Nucleus accumbens (tissue), 56 donors: Measurements from ENCODE around the gene SRD5A1.

ENCODE experiments used
- DNase-seq, 56 donors: peaks; one replicate each; lab custom pipeline; 2025; lab: John Stamatoyannopoulos, UW

Gene SRD5A1

DNA sequence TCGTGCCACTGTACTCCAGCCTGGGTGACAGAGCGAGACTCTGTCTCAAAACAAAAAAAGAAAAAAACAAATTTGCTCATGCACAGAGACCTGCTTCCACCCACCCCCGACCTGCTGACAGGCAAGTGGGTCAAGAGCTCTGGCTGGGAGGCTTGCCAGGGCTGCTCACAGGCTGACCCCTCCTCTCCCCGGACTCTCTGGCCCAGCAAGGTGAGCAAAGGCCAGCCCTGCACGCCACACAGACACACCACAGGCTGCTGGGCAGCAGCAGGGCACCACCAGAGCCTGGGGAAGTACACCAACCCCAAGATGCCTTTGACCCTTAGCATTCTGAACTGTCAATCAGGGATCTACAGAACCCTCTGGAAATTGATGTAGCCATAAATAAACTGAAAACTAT lies 29.6 kb upstream of the SRD5A1 start:
- peak in 1 of 56 donors; percentile 8 for DNase-seq

DNA sequence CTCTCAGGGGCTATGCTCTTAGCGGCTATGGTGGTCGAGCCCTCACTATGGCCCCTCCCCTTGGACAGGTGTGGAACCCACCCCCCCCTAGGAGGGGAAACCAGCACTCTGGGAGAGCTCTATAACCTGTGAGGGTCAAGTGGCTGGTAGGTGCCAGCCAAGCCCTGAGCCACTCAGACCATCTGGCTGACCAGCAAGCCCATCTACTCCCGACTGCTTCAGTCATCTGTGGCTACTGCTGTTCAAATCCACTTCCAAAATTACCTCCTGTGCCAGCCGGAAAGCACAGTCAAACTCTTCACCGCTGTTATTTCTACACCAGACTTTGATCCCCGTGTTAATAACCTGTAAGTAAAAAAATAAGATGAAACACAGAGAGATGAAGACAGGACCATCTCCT lies 28.9 kb upstream of the SRD5A1 start:
- no peak for DNase-seq

DNA sequence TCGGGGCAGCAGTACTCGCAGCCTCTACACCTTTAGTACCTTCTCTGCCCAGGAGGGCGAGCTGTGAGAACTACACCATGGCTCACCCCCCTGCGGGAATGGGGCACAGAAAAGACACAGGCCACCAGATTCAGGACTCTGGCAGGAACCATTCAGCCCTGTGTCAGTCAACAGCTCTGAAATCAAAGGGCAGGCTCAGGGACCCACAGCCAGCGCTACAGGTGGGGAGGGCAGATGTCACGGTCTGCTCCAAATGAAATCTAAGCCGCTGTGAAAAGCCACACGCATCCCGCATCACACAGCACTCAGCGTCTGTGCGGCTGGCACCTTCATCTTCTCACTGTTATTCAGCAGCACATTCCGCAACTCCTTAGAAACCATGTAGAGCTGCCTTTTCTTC lies 28.3 kb upstream of the SRD5A1 start:
- DNase-seq: no peak

DNA sequence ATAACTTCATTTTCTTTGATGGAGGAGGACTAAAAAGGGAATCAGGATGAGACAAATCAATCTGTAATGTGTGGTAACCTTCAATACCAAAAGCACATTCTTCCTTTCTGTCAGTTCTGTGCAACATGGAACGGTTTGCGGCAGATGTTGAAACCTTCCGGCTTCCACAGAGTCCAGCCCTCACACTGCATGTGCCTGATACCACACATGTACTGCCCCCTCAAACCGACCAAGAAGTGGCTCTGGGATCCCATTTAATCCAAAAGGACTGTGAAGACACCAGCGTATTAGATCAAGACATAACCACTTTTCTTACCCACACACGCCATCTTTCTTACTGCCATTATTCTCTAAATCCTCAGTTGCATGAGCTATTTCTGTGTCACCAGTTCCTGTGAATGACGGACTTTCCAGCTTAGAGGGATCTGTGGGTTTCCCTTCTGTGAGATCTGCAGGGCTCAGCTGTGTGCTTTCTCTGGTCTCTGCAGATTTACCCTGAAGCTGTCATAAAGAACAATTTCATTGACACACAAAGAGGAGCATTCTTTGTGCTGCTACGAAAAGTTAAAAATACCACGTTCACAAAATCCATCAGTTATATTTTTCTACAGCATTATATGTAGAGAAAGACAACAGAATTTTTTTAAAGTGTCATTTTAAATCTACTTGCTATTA lies 26.2 kb upstream of the SRD5A1 start:
- DNase-seq: no peak

DNA sequence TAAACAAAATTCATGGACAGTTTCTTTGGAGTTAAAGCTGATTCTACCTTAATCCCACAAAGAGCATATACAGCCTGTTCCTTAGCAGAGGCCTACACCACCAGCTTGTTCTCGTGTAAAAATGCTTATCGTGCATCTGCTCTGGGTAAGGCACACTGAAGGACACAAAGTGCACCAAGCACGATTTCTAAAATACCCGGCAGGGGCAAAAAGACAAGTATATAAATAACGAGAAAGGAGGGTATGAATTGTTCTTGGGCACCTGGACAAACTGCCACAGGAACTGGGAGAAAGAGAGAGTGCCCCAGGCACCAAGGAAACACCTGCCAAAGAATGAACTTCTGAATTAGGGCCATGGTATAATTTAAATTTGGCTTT lies 25.7 kb upstream of the SRD5A1 start:
- no peak for DNase-seq

DNA sequence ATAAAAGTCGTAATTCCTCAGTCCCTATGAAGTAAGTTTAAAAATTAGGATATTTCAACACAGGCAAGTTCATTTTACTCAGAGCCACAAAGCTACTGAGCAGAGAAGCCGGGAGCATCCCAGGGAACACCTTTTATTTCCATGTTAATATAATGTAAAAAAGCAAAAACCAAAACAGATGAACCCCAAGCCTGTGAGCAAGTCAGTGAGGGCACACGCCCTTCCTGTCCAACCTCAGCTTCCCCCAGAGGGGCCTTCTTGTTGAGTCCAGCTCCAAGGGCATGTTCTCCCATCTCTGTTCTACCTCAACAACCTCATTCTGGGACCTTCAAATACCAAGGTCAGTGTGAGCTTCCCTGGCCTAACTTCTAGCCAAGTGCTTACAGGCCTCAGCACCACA lies 25.2 kb upstream of the SRD5A1 start:
- no peak for DNase-seq

DNA sequence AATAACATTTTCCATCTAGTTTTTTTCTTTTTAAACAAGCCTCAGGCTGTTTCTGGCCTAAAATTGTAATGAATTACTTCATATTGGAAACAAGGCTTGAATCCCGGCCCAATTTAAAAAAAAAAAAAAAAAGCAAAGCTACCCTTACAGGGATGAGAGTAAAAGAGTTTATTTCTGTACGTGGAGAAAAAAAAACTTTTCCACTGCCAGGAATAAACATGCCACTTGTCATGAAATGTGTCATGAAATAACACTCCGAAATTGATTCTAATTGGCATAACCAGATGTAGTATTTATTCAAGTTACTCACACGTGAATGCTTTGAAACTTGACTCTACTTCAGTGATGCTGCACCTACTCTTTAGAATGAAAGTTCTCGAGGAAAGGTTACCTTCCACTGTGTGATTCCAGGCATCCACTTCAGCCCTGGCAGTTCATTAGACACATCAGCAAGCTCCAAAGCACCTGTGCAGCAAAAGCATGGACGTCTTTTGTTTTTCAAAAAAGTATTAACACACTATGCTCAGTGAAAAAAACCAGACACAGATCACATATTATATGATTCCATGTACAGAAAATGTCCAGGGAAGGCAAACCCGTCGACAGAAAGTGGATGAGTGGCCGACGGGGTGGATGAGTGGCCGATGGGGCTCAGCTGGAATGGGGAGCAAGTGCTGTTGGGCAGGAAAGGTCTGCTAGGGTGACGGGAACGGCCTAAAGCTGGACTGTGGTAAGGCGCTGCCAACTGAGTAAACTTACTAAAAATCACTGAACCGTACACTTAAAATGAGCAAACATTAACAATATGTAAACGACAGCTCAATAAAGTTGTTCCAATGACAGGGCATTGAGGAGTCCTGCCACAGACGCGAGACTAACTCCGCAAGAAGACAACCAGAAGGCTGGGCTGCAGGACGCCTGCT lies 21.6 kb upstream of the SRD5A1 start:
- DNase-seq: no peak

DNA sequence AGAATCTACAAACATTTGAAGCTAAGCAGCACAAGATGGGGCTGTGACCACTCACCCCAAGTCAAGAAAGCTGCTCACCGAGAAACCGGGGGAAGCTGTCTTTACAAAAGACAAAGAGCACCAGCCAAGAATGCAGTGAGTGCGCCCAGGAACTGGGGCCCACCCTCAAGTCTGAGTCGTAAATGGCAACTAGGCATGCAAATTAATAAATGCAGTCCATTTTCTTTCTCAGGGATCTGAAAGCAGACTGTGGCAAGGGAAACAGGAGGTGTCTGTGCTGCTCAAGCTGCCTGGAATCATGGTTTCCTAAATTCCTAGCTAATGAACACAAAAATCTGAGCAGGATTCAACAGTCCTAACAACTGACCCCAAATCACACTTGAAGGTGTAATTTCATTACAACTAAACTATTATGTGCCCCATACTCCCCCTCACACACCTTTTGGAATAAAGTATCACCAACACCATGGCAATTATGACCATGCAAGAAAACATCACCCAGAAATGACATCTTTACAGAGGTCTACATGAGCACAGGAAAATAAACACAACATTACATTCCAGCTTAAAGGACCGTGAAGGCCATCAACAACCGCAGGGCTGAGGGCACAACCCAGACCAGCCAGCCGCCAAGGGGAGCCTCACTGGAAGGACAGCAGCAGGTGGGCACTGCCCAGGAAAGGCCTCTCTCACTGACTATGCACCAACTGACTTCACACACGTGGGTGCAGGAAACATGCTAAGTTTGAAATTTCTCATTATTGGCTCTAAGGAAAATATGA lies 18.0 kb upstream of the SRD5A1 start:
- DNase-seq: no peak

DNA sequence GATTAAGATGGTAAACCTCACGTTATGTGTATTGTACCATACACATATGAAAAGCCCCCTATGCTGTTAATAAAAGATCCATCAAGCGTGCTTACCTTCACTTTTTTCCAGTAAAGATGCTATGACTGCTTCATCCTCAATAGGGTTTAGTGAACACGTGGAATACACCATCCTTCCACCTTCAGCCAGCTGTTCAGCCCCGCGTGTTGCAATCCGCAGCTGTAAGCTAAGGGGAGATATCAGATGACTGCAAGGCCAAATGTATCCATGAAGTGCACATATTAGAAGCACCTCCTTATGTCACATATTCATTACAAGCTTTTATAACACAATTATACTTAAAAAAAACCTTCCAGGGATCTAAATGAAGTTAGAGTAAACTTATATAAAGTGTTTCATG lies 16.6 kb upstream of the SRD5A1 start:
- DNase-seq: no peak

DNA sequence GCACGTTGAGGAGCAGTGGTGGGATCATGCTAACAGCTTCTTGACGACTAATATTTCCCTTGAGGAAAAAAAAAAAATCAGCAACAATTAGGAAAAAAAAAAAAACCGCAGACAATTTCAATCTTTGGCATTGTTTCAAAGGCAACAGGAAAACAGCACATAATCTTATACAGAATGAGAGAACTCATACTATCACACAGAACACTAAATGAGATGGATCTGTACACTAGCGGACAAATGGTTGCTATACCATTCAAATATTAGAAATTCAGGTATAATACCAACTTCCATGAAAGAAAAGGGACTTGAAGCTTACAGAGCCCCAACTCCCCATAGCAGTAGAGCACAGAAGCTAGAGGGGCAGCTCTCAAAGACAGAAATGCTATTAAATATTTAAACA lies 10.0 kb upstream of the SRD5A1 start:
- DNase-seq: no peak

DNA sequence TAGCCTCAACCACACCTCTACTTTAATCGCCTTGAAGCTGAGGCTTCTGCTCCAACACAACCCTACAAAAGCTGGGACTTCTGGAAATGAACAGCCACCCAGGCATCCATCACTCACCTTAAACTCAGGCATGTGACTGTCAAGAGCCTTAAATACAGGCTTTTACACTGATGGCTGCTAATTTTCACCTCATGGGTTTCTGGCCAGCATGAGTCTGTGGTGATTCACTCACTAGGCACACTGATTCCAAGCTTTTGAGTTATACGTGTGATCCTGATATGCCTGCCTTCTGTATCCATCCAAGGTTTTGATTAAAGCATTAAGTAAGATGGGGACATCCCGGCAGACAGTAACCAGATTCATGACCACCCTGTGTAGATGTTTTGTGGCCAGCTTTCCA lies 9.3 kb upstream of the SRD5A1 start:
- no peak for DNase-seq

DNA sequence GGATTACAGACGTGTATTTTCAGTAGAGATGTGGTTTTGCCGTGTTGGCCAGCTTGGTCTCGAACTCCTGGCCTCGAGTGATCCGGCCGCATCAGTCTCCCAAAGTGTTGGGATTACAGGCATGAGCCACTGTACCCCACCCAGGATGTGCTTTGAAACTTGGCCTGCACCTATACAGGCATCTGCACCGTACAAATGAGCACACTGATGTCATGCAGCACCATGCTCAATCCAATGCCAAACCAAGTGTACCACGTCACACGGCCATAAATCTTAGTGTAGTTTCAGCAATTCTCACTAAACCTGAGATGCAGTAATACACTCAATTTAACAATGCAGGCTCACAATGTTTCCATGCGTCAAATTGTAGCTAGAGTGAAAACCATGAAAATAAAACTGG lies 6.7 kb upstream of the SRD5A1 start:
- no peak for DNase-seq

DNA sequence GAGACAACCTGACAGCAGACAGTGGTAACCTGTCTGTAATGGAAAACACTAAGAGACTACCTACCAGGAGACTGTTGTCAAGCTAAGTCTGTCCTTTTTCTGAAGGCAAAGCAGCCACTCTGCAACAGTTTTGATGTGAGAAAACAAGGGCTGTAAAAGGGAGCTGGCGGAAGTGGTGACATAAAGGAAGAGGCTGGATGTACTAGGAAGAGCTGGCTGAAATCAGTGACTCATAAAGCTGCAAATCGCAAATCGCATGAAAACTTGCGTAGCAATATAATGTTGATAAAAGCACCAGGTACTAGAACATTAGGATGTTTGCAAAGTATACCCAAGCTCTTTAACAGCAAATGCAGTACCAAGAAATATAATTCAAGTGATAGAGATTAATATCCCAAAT lies 1.8 kb upstream of the SRD5A1 start:
- DNase-seq: no peak

DNA sequence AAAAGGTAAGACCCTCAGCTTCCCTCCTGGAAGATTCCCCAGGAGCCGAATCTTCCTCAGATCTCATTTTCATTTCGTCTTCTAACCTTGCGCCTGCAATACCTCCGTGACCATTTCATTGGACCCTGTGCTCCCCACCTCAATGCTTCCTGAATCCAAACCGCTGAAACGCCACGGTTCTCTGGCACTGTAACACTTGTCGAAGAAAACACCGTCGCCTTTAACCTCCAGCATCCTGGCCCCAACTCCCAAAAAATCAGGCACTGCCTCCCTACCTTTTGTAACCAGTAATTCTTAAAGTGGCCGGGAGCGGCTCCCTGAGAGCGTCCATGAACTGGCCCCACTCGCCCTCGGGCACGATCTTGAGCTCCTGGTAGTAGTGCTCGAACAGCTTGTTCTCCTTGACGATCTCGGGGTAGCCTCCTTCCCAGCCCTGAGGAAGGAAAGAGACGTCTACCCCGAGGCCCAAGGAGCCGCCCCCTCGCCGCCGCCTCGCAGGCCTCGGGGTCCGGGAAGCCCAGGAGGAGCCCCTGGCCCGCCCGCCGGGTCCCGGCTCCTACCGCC lies 834 bp upstream of the SRD5A1 start:
- DNase-seq: peak in 4 of 56 donors; percentile 26 to 71 (median 42)

DNA sequence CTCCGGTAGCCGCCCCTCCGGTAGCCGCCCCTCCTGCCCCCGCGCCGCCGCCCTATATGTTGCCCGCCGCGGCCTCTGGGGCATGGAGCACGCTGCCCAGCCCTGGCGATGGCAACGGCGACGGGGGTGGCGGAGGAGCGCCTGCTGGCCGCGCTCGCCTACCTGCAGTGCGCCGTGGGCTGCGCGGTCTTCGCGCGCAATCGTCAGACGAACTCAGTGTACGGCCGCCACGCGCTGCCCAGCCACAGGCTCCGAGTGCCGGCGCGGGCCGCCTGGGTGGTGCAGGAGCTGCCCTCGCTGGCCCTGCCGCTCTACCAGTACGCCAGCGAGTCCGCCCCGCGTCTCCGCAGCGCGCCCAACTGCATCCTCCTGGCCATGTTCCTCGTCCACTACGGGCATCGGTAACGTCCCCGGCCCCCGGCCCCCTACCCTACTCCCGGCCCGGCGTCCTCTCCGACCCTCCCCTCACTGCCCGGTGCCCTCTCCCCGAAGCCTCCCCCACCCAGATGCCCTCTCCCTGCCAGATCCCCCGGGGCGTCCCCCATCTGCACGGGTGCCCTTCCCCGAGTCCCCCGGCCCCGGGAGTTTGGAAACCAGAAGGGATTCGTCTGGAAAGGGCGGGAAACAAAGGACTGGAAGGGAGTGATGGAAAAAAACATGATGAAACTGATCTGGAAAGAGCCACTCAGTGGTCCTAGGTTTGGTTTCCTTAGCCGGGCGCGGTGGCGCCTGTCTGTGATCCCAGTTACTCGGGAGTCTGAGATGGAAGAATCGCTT lies 417 bp downstream of the SRD5A1 start:
- DNase-seq: peak in 13 of 56 donors; percentile 21 to 65 (median 46)

DNA sequence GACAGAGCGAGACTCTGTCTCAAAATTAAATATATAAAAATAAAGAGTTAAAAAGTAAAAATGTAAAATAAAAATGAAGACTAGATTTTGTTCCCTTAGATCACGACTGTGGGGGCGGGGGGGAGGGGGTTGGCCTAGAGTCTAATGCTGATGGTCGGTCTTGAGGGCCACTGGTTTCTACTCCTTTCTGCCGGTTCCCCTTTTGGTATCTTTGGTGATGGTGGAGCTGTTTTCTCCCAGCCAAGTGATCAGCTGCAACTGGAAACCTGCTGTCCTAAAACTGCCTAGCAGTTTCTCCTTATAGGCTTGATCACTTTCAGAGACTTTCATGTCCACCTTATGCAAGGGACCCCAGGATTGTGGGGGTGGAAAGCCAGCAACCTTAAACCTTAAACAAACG lies 1.1 kb downstream of the SRD5A1 start:
- no peak for DNase-seq

DNA sequence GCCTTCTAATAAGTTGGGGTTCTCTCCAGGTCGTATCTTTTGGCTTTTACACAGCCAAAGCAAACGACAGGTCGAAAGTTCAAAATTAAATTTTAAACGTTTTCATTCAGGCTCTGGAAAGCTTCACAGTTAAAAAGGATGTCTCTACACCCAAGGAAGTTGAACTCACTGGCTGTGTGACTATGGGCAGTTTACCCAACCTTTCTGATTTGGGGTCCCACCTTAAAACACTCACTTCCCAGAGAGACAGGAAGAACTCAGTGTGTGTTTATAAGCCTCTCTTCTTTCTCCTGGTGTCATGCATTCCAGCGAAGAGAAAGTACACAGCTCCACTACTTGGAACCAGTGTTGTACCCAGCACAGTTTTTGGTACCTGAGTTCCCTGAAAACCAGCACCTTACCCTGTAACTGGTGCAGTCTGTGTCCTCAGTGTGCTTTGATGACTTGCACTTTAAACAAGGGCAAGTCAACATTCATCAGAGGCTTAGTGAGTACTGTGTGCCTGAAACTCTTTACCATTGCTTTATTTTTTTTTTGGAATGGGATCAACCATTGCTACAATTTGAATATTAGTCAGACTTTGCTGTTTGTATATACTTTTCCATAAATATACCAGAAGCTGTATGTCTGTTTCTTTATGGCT lies 1.7 kb downstream of the SRD5A1 start:
- DNase-seq: no peak

DNA sequence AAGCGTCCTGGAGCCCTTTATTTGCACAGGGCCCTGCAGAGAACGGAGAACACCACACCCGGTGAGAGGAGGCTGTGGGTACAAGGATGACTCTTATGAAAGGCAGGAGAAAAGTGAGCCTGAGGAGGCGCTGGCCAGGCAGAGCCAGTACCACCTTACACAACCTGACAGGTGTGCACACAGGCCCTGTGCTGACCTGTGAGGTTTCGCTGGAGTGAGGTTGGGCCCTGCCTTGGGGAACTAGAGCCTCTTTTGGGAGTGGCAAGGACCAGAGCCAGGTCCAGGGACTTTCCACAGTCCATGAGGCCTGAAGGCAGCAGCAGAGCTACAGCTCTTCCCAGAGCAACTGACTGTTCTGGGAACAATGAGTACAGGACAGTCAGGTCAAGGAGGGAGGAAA lies 3.1 kb downstream of the SRD5A1 start:
- DNase-seq: no peak

DNA sequence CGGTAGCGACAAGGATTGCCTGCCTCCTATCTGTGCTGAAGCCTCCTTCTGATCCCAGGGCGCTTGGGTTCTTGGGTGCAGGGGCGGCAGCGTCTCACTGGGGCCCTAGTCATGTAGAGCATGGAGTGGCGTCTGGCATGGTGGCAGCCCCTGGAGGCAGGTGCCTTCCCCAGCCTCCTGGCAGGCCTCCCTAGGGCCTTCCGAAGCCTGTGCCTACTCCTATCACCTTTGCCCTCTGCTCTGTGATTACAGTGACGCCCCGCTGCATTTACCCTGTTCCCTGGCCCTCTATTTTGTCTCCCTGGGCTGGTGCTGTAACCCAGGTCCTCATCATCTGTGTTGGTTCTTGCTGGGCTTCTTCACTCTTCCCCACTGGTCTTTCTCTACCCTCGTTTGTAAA lies 3.8 kb downstream of the SRD5A1 start:
- no peak for DNase-seq

DNA sequence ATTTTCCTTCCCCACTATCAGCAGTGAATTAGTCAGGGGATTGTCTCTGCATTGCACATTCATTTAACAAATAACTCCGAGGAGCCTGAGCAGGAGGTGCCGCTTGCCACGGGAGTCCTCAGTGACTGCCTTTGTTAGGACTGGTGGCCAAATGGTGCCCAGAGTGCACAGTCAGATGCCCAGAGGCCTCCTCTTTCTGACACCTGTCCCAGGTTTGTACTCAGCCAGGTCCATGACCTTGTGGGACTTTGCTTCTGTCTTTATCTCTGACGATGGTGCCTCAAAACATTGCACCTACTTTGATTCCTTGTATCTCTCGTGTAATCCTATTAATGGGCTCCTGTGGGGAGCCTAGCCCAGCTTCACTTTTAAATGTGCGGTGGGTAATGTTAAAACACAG lies 4.3 kb downstream of the SRD5A1 start:
- DNase-seq: no peak
